ENCODE data around the gene CASP4. TPM values are rescaled to one million over a fixed set of nuclear protein-coding genes. Genes with fewer than 3 reads are reported as not detected.
A peak's percentile ranks its signal among the peaks of the same experiment; 100 is the strongest.

Gene CASP4
- total RNA-seq, 3 donors from 2014 or later = 101 to 222 (median 156) TPM

- H3K36me3 ChIP-seq = no peaks in the 10 kb centered on the region
- no peak for DNase-seq (ENCODE audit: low spot score in 2 of 2)
- H3K4me1 ChIP-seq = no peaks in the 10 kb centered on the region
- H3K27me3 ChIP-seq = no peaks in the 10 kb centered on the region
- intact Hi-C loops (cut with DNase I; ENCODE audit: low total_unique reads) = no loop called here
- no peak overlapping the region for H3K4me3 ChIP-seq
- no peak overlapping the region for H3K27ac ChIP-seq
- TF ChIP-seq POLR2A (IDR thresholded peaks at IDR 0.05) (no peak), POLR2AphosphoS5 (IDR thresholded peaks at IDR 0.05) (no peak), CTCF (IDR thresholded peaks at IDR 0.05) (no peak)
- no peaks in the 10 kb centered on the region for H3K9me3 ChIP-seq
These were observed 60.2 kb downstream of the CASP4 start for GRCh38 chr11:104908186-104908531.

DNA sequence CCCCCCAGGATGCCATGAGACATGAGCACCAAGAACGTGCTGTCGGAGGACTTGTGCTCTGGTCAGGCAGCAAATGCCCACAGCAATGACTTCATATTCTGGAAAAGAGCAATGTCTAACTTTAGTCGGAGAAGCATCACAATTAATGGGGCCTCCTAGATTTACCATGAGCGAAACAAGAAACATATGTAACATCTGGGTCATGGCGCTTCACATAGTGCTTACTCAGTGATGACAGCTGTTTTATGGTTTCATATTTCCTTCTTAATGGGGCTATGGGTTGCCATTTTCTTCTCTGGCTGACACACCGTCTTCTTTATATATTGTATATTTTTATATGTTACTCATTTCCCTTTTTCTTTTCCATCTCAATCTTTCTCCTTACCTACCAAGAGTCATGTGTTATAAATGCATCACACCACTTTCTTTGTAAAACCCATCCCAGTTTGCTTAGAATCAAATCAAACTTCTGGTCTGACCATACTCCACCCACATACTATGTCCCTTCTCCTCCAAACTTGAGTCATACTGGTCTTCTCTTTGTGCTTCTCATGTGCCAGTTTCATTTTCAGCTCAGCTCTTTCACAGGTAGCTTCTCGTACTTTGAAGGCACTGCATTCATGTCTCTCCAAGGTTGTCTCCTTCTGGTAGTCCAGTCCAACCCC is 60.7 kb downstream of the CASP4 start:
- intact Hi-C loops (cut with DNase I; ENCODE audit: low total_unique reads) = no loop called here
- Histone ChIP-seq H3K4me1 (no peaks in the 10 kb centered on the region), H3K27me3 (no peaks in the 10 kb centered on the region), H3K36me3 (no peaks in the 10 kb centered on the region), H3K27ac (no peak overlapping the region), H3K9me3 (no peaks in the 10 kb centered on the region), H3K4me3 (no peak overlapping the region)
- no peak for TF ChIP-seq POLR2AphosphoS5 (IDR thresholded peaks at IDR 0.05)
- DNase-seq (ENCODE audit: low spot score in 2 of 2) = no peak

DNA sequence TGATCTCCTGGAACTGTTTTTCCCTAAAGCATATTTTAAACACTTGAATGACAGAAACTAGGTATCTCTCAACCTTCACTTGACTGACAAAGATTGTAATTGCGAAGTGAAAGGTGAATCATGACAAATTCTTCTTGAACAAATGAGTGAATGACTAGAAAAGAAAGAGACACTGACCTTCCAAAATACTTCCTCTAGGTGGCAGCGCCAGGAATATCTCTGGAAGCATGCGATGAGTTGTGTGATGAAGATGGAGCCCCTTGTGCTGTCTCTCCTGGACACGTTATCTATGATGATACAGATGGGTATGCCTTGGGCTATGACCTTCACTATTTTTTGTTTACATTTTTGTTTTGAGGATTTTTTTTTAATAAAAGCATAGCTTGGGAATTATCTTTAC is 63.1 kb downstream of the CASP4 start:
- H3K4me1 ChIP-seq = no peaks in the 10 kb centered on the region
- TF ChIP-seq POLR2AphosphoS5 (IDR thresholded peaks at IDR 0.05) = no peak
- no peak for TF ChIP-seq CTCF (IDR thresholded peaks at IDR 0.05)
- TF ChIP-seq POLR2A (IDR thresholded peaks at IDR 0.05) = no peak
- H3K4me3 ChIP-seq = no peak overlapping the region
- no peaks in the 10 kb centered on the region for H3K36me3 ChIP-seq
- H3K27ac ChIP-seq = no peak overlapping the region
- intact Hi-C loops (cut with DNase I; ENCODE audit: low total_unique reads) = no loop called here
- DNase-seq (ENCODE audit: low spot score in 2 of 2) = no peak
- H3K9me3 ChIP-seq = no peaks in the 10 kb centered on the region
- H3K27me3 ChIP-seq = no peaks in the 10 kb centered on the region

DNA sequence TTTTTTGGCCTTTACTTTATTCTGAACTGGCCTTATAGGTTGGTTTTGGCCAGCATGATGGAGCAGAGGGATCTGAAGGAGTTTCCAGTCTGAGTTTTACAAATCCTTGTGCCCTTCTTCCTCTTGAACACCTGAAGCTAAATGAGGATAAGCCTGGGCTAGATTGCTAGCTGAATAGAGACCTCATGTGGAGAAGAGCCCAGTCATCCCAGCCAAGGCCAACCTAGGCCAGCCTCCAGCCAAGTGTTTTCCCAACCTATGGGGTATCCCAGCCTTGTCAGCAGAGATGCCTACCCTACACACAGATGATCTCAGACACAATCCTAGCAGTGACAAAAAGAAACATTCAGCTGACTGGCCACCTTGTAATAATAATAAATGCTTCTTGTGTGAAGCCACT is 69.1 kb downstream of the CASP4 start:
- peak overlapping the region in 1 of 2 donors; percentile 50 for H3K27ac ChIP-seq
- no peak for DNase-seq (ENCODE audit: low spot score in 2 of 2)
- no peaks in the 10 kb centered on the region for H3K27me3 ChIP-seq
- H3K9me3 ChIP-seq = no peaks in the 10 kb centered on the region
- H3K4me1 ChIP-seq = no peaks in the 10 kb centered on the region
- no peaks in the 10 kb centered on the region for H3K36me3 ChIP-seq
- intact Hi-C loops (cut with DNase I; ENCODE audit: low total_unique reads) = no loop called here
- TF ChIP-seq POLR2AphosphoS5 (IDR thresholded peaks at IDR 0.05) (no peak), CTCF (IDR thresholded peaks at IDR 0.05) (no peak), POLR2A (IDR thresholded peaks at IDR 0.05) (no peak)
- H3K4me3 ChIP-seq = no peak overlapping the region

DNA sequence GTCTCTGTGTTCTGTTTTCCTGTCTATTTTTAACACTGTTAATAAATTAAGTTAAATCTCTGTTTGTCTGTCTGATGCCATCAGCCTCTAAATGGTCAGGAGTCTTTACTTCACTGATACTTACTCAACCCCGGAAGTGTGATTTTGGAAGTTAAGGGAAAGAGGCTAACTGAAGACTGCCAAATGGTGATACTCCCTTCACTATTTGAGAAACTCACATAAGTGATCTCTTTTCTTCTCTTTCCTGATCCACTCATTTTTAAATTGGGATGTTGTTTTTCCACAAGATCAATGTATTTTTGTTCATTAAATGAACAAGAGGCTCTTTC is 69.7 kb downstream of the CASP4 start:
- Histone ChIP-seq H3K4me3 (peak overlapping the region; percentile 29 to 60 (median 37)), H3K4me1 (no peaks in the 10 kb centered on the region), H3K36me3 (no peaks in the 10 kb centered on the region), H3K27ac (peak overlapping the region; percentile 50 to 83), H3K27me3 (no peaks in the 10 kb centered on the region), H3K9me3 (no peaks in the 10 kb centered on the region)
- intact Hi-C loops (cut with DNase I; ENCODE audit: low total_unique reads) = no loop called here
- no peak for TF ChIP-seq CTCF (IDR thresholded peaks at IDR 0.05)
- no peak for TF ChIP-seq POLR2AphosphoS5 (IDR thresholded peaks at IDR 0.05)
- no peak for TF ChIP-seq POLR2A (IDR thresholded peaks at IDR 0.05)
- no peak for DNase-seq (ENCODE audit: low spot score in 2 of 2)
